IPS-18a (cell line): ENCODE results near the gene SLC35E2B.
"Not testable (repeated sequence)": the region's sequence is repeated elsewhere in the genome, so short reads cannot be mapped to it uniquely, and the experiment has no call there.

Experiments
- H3K27ac ChIP-seq: one replicate; pipeline ENCODE4 v1.5.1; 2013; ENCODE audit warnings: low read length
- H3K27me3 ChIP-seq: one replicate; pipeline ENCODE4 v1.6.1; 2013; ENCODE audit warnings: mild to moderate bottlenecking, low read length; ENCODE audit not compliant: control insufficient read depth, insufficient read depth
- H3K36me3 ChIP-seq: one replicate; pipeline ENCODE4 v1.6.1; 2013; ENCODE audit warnings: low read depth, low read length; ENCODE audit not compliant: control insufficient read depth
- H3K4me1 ChIP-seq: one replicate; pipeline ENCODE4 v1.6.1; 2013; ENCODE audit warnings: low read depth, low read length; ENCODE audit not compliant: control insufficient read depth
- H3K4me3 ChIP-seq: one replicate; pipeline ENCODE4 v1.5.1; 2013; ENCODE audit warnings: low read length
- H3K9ac ChIP-seq: one replicate; pipeline ENCODE4 v1.6.1; 2013; ENCODE audit warnings: mild to moderate bottlenecking, low read length, moderate library complexity
- H3K9me3 ChIP-seq: one replicate; pipeline ENCODE4 v1.6.1; 2013; ENCODE audit warnings: low read depth, low read length; ENCODE audit not compliant: control insufficient read depth

SLC35E2B gene

GRCh38 chr1:1669468-1670440 lies 22.8 kb downstream of the SLC35E2B start:
- H3K36me3 ChIP-seq = peaks cover 13% of the 10 kb centered on the region
- H3K9me3 ChIP-seq = no peaks in the 10 kb centered on the region
- H3K9ac ChIP-seq = no peak overlapping the region

GRCh38 chr1:1666526-1666925 lies 26.1 kb downstream of the SLC35E2B start:
- Histone ChIP-seq H3K36me3 (peaks cover 13% of the 10 kb centered on the region), H3K9ac (no peak overlapping the region), H3K4me3 (no peak overlapping the region), H3K9me3 (no peaks in the 10 kb centered on the region), H3K27ac (no peak overlapping the region), H3K4me1 (no peaks in the 10 kb centered on the region), H3K27me3 (no peaks in the 10 kb centered on the region)

More at GRCh38 chr1:1669468-1670440, 22.8 kb downstream of the SLC35E2B start:
- Histone ChIP-seq H3K27ac (no peak overlapping the region), H3K4me1 (no peaks in the 10 kb centered on the region), H3K4me3 (no peak overlapping the region), H3K27me3 (no peaks in the 10 kb centered on the region)

GRCh38 chr1:1665815-1666251 lies 26.8 kb downstream of the SLC35E2B start:
- no peak overlapping the region for H3K9ac ChIP-seq
- peaks cover 13% of the 10 kb centered on the region for H3K36me3 ChIP-seq
- H3K27ac ChIP-seq = no peak overlapping the region
- H3K27me3 ChIP-seq = no peaks in the 10 kb centered on the region
- H3K9me3 ChIP-seq = no peaks in the 10 kb centered on the region
- no peak overlapping the region for H3K4me3 ChIP-seq
- no peaks in the 10 kb centered on the region for H3K4me1 ChIP-seq

- H3K9ac ChIP-seq = no peak overlapping the region
- no peak overlapping the region for H3K4me3 ChIP-seq
- H3K27me3 ChIP-seq = no peaks in the 10 kb centered on the region
- H3K9me3 ChIP-seq = no peaks in the 10 kb centered on the region
- peaks cover 13% of the 10 kb centered on the region for H3K36me3 ChIP-seq
- H3K27ac ChIP-seq = no peak overlapping the region
- H3K4me1 ChIP-seq = no peaks in the 10 kb centered on the region
Measured at GRCh38 chr1:1664941-1665814, 27.4 kb downstream of the SLC35E2B start.

GRCh38 chr1:1664318-1664717 lies 28.3 kb downstream of the SLC35E2B start:
- H3K27me3 ChIP-seq, H3K27ac ChIP-seq, H3K9ac ChIP-seq, H3K4me3 ChIP-seq, H3K36me3 ChIP-seq, H3K9me3 ChIP-seq, H3K4me1 ChIP-seq: not testable (repeated sequence)

- H3K27ac ChIP-seq = not testable (repeated sequence)
Measured at GRCh38 chr1:1662830-1663560, 29.6 kb downstream of the SLC35E2B start.

GRCh38 chr1:1662392-1662791 lies 30.2 kb downstream of the SLC35E2B start:
- not testable (repeated sequence) for H3K9me3 ChIP-seq, H3K4me3 ChIP-seq, H3K27me3 ChIP-seq, H3K4me1 ChIP-seq, H3K36me3 ChIP-seq, H3K9ac ChIP-seq, H3K27ac ChIP-seq

More at GRCh38 chr1:1662830-1663560, 29.6 kb downstream of the SLC35E2B start:
- not testable (repeated sequence) for H3K36me3 ChIP-seq, H3K27me3 ChIP-seq, H3K9me3 ChIP-seq, H3K4me1 ChIP-seq, H3K9ac ChIP-seq, H3K4me3 ChIP-seq

GRCh38 chr1:1658583-1659549 lies 33.7 kb downstream of the SLC35E2B start, which contains the start of gene CDK11B:
TSS of gene CDK11B (minus strand) at chr1:1659004. CDS start at chr1:1657485, 1,519 bp downstream.
- Histone ChIP-seq H3K36me3 (peaks cover 22% of the 10 kb centered on the region), H3K9ac (peak within 1 kb of the TSS; percentile 39), H3K4me3 (peak within 1 kb of the TSS; percentile 59)
- not testable (repeated sequence) for H3K27me3 ChIP-seq, H3K27ac ChIP-seq, H3K9me3 ChIP-seq, H3K4me1 ChIP-seq

GRCh38 chr1:1648265-1648664 lies 44.3 kb downstream of the SLC35E2B start:
- not testable (repeated sequence) for H3K9ac ChIP-seq, H3K4me3 ChIP-seq, H3K27me3 ChIP-seq, H3K9me3 ChIP-seq, H3K4me1 ChIP-seq, H3K27ac ChIP-seq
- peaks cover 26% of the 10 kb centered on the region for H3K36me3 ChIP-seq

GRCh38 chr1:1647567-1648241 lies 44.9 kb downstream of the SLC35E2B start:
- not testable (repeated sequence) for H3K27me3 ChIP-seq, H3K27ac ChIP-seq, H3K9ac ChIP-seq, H3K4me3 ChIP-seq, H3K9me3 ChIP-seq, H3K4me1 ChIP-seq
- peaks cover 26% of the 10 kb centered on the region for H3K36me3 ChIP-seq
